ENCODE measurements around the gene FOXL1.

FOXL1 gene

GRCh38 chr16:86608301-86608747, 30.0 kb downstream of the FOXL1 start:
- DNase-seq: no peak

DNA sequence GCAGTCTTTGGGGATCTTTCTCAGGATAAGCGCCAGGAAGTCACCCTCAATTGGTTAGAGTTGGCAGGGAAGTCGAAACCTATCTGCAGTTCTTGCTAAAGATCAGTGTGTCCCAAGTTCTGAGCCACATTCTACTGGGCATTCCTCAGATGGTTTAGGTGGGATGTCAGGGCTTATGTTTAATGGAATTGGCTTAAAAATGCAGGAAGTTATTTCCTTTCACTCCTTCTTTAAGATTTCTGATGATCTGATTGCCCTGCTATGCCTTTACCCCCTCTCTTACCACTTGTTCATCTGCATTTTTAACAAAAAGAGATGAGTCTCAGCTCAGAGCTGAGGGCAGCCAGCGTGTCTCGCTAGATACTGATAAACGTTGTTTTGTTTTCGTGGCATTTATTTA, 30.8 kb downstream of the FOXL1 start:
- no peak for DNase-seq

DNA sequence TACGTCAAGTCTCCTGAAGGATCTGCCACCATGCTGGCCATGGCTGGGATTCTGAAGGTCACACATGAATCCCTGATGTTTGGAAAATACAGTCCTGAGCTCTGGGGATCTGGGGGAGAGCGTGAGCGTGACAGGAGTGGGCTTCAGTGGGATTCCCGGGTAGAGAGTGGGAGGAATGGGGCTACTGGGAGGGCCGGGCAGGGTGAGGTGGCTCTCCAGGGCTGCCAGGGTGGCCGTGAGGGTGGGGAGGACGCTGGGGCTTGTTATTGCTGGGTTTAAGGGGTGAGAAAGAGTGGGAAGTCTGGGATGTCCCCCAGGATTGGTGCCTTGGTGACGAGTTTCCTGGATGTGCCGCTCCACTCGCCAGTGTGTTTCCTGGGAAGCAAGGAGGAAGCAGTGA, 31.3 kb downstream of the FOXL1 start:
- no peak for DNase-seq

- no peak for DNase-seq
Measured at GRCh38 chr16:86610779-86611524, 32.6 kb downstream of the FOXL1 start.

GRCh38 chr16:86611525-86611855, 33.1 kb downstream of the FOXL1 start:
- DNase-seq: no peak

DNA sequence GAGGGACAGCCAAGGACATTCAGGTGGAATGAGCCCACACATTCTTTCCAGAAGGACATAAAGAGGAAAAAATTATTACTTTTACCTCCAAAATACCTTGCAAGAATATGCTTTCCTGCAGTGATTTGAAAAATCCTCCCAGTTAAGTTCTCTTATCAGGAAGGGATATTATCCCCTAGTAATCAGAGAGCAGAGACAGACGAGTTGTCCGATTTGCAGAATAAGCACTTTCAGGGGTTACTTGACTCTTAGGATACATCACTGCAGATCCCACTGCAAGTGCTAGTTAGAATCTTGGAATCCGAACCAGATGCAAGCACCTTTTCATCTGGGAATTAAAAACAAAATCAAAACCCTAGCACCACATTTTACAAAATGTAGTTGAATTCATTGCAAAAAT, 33.6 kb downstream of the FOXL1 start:
- DNase-seq: no peak

DNA sequence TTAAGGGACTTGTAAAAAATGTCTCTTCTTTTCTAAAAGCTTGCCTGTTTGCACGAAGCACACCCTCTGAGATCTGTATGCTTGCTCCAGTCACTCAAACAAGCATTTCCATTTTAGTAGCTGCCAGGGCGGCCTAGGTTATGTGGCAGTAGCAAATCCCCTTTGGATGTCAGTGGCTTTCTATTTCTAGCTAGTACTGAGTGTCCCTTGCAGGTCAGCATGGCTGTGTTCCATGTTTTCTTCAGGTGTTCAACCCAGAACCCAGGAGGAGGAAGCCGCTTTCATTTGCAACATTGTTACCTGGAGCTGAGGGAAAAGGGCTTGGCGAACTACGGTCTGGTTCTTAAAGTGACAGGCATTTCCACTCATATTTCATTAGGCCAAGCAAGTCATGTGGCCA, 36.4 kb downstream of the FOXL1 start:
- no peak for DNase-seq

GRCh38 chr16:86616906-86617305, 38.6 kb downstream of the FOXL1 start:
- no peak for DNase-seq

GRCh38 chr16:86618431-86619238, 40.3 kb downstream of the FOXL1 start:
- DNase-seq: no peak

DNA sequence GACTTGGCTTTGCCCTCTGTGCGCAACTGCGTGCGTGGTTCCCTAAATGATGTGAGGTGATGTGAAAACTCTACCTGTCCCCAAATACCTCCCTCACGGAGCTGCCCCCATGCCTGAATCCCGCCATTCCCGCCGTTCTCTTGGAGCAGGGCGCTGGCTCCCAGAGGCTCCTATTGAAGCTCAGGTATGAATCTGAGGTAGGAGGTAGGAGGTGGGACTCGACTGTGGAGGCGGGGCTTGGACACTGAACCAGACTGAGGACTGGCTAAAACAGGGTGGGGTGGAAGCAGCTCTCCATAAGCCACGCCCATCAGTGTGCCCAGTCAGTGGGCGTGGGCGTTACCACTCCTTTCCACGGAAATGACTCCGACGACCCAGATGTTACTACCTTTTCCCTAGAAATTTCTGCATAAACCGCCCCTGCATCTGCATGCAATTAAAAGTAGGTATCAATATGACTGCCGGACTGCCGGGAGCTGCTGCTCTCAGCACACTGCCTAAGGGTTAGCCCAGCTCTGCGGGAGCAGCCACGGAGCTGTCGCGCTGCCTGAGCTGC, 41.0 kb downstream of the FOXL1 start:
- DNase-seq: no peak

DNA sequence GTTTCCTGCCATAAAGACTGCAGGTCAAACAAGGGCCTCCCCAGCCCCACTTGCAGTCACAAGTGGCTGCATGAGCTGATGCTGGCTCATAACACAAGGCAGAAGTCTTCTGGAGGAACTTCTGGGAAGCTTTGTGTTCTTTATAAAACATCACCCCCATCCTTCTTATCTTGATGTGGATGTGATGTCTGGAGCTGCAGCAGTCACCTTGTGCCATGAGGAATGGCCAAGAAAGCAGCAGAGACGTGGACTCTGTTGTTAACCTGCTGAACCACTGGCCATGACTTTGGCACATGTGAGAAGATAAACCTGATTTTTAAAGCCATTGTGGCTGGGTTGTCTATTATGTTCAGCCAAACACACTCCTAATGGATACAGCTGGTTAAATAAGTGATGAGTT, 41.8 kb downstream of the FOXL1 start:
- DNase-seq: no peak

GRCh38 chr16:86621966-86622365, 43.6 kb downstream of the FOXL1 start:
- no peak for DNase-seq

GRCh38 chr16:86622700-86623615, 44.6 kb downstream of the FOXL1 start:
- DNase-seq: no peak

GRCh38 chr16:86625029-86625428, 46.7 kb downstream of the FOXL1 start:
- no peak for DNase-seq

DNA sequence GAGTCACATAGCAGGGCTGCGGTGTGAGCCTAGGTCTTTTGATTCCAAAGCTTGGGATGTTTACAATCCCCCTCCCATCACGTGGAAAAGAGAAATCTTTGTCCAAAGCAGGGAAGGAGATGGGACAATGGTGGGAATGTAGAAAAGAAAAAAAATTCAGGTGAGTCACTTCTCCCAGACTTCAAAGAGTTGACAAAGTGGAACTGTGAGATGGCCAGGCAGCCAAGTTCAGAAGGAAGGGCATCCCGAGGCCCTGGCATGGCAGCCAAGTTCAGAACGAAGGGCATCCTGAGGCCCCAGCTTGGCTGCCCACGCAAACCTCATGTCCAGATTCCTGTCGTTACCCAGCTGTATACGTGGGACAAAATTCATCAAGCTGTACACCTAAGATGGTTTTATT, 47.5 kb downstream of the FOXL1 start:
- no peak for DNase-seq

DNA sequence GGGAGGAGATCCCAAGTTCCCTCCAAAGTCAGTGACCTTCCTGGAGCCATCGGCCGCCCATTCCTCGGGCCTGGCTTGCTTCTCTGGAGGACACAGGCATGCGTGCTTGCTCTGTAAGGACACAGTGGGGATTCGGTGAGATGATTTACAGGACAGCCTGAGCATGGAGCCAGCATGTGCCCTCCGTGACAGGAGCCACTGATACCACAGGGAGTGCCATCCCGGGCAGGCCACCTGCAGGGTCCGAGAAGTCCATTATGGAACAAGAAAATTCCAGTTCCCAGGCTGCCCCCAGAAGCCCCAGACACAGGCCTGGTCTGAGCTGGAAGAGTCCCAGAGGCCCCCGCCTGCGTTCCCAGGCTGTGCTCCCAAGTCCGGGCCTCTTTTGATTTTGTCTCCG, 47.9 kb downstream of the FOXL1 start:
- no peak for DNase-seq

- no peak for DNase-seq
Measured at GRCh38 chr16:86626966-86627365, 48.6 kb downstream of the FOXL1 start.

GRCh38 chr16:86628614-86629013, 50.3 kb downstream of the FOXL1 start:
- DNase-seq: no peak

DNA sequence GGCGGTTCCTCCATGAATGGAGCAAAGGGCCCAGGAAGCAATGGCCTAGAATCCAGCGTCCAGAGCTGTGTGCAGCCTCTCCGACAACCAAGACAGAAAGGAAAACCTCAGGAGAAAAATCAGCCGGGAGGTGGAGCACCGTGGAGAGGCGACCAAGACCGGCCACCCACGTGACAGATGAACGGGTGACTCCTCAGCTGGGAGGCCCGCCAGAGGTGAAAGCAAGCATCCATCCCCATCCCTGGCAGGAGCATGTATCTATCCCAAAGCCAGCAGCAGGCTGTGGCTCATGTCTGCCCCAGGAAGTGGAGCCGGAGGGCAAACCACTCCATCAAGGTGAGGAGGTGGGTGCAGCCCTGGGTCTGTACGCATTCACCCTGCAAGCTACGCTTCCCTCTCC, 52.1 kb downstream of the FOXL1 start:
- no peak for DNase-seq

- no peak for DNase-seq
Measured at GRCh38 chr16:86631444-86631843, 53.1 kb downstream of the FOXL1 start.
